Measurements from ENCODE around the gene ADAMTS12. TPM values are rescaled to one million over a fixed set of nuclear protein-coding genes. Genes with fewer than 3 reads are reported as not detected.

Gene ADAMTS12
- total and polyA plus RNA-seq, 7 experiments from 2014 or later: not detected

DNA sequence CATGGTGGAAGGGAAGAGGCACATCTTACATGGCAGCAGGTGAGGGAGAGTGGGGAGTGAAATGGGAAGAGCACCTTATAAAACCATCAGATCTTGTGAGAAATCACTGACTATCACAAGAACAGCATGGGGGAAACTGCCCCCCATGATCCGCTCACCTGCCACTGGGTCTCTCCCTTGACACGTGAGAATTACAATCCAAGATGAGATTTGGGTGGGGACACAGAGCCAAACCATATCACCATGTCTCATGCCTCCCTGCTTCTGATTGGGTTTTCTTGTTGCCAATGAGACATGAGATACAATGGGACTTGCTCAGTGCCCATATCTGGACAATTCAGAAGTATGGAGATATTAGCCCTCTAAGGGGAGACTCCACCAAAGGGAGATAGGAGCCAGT, 353.6 kb downstream of the ADAMTS12 start:
- H3K27ac ChIP-seq (ENCODE audit: low read depth, low read length): no peak overlapping the region
- ChIA-PET CTCF (no interaction called here), POLR2A (no interaction called here)
- H3K27me3 ChIP-seq (ENCODE audit: control insufficient read depth in 2 of 2, insufficient read depth in 2 of 2, low read length in 2 of 2): no peaks in the 10 kb centered on the region
- DNase-seq: no peak
- Mint-ChIP-seq H3K27me3 (peaks cover 6 to 34% (median 20%) of the 10 kb centered on the region in 5 donors), H3K9me3 (peaks cover 0 to 11% (median 2%) of the 10 kb centered on the region in 11 donors), H3K36me3 (no peaks in the 10 kb centered on the region), H3K27ac (no peak overlapping the region), H3K4me1 (no peaks in the 10 kb centered on the region), H3K4me3 (no peak overlapping the region)
- intact Hi-C loops (cut with micrococcal nuclease): no loop called here
- ATAC-seq: no peak
- H3K9me3 ChIP-seq (ENCODE audit: control insufficient read depth in 2 of 3, low read length in 3 of 3): no peaks in the 10 kb centered on the region
- no peaks in the 10 kb centered on the region for H3K4me1 ChIP-seq (ENCODE audit: control insufficient read depth in 2 of 2, insufficient read depth in 2 of 2, low read length in 2 of 2)
- no peak overlapping the region for H3K4me3 ChIP-seq (ENCODE audit: low read length)
- no peaks in the 10 kb centered on the region for H3K36me3 ChIP-seq (ENCODE audit: control insufficient read depth in 2 of 3, insufficient read depth in 3 of 3, low read length in 3 of 3)

DNA sequence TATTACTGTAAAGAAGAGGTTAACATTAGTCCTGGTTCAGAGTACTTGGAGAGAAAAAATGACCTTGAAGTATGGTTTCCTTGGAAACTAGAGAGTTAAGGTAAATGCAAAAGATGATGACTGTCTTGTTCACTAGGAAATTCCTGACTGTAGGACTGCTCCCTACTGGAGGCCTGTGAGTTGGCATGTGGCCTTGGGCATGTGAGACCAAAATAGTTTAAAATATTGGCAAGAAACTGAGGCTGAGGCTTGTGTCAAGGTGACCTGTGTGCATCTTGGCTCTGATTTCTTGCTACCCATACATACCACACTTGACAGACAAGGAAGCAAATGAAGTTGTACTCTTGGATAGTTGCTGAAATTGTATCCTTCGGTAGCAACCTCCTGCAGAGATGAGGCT, 354.6 kb downstream of the ADAMTS12 start:
- Histone ChIP-seq H3K4me1 (ENCODE audit: control insufficient read depth in 2 of 2, insufficient read depth in 2 of 2, low read length in 2 of 2) (no peaks in the 10 kb centered on the region), H3K36me3 (ENCODE audit: control insufficient read depth in 2 of 3, insufficient read depth in 3 of 3, low read length in 3 of 3) (no peaks in the 10 kb centered on the region), H3K27me3 (ENCODE audit: control insufficient read depth in 2 of 2, insufficient read depth in 2 of 2, low read length in 2 of 2) (no peaks in the 10 kb centered on the region), H3K4me3 (ENCODE audit: low read length) (no peak overlapping the region), H3K27ac (ENCODE audit: low read depth, low read length) (no peak overlapping the region), H3K9me3 (ENCODE audit: control insufficient read depth in 2 of 3, low read length in 3 of 3) (no peaks in the 10 kb centered on the region)
- Mint-ChIP-seq H3K27me3 (peaks cover 4 to 29% (median 14%) of the 10 kb centered on the region in 5 donors), H3K27ac (no peak overlapping the region), H3K36me3 (no peaks in the 10 kb centered on the region), H3K4me3 (no peak overlapping the region), H3K4me1 (no peaks in the 10 kb centered on the region), H3K9me3 (peaks cover 0 to 5% (median 0%) of the 10 kb centered on the region in 11 donors)
- DNase-seq: no peak
- POLR2A ChIA-PET: no interaction called here
- CTCF ChIA-PET: no interaction called here
- intact Hi-C loops (cut with micrococcal nuclease): no loop called here
- no peak for ATAC-seq

- ATAC-seq: no peak
- intact Hi-C loops (cut with micrococcal nuclease): no loop called here
Measured at GRCh38 chr5:33536802-33537201, 355.0 kb downstream of the ADAMTS12 start.

DNA sequence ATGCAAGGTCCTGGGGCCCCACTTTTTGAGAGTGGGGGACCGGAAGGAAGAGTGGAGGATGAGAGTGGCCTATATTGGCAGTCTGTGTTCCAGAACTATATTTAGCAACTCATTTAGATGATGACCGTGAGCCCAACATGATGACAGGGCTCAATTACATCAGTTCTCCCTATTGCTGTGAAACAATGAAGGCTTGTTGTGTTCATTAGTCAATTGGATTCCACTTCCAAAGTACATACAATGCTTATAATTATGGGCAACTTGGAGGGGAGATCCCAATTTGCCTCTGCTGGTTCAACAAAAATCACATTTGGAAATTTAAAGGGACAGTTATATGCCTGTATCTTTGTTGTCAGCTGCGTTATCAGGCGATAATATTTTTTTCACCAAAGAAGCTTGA, 360.0 kb downstream of the ADAMTS12 start:
- Mint-ChIP-seq H3K9me3 (peaks cover 0 to 4% (median 0%) of the 10 kb centered on the region in 11 donors), H3K36me3 (no peaks in the 10 kb centered on the region), H3K27me3 (peaks cover 0 to 11% (median 9%) of the 10 kb centered on the region in 5 donors), H3K27ac (no peak overlapping the region), H3K4me3 (no peak overlapping the region), H3K4me1 (no peaks in the 10 kb centered on the region)
- H3K4me1 ChIP-seq (ENCODE audit: control insufficient read depth in 2 of 2, insufficient read depth in 2 of 2, low read length in 2 of 2): no peaks in the 10 kb centered on the region
- ChIA-PET CTCF (no interaction called here), POLR2A (no interaction called here)
- no peaks in the 10 kb centered on the region for H3K27me3 ChIP-seq (ENCODE audit: control insufficient read depth in 2 of 2, insufficient read depth in 2 of 2, low read length in 2 of 2)
- intact Hi-C loops (cut with micrococcal nuclease): no loop called here
- H3K27ac ChIP-seq (ENCODE audit: low read depth, low read length): no peak overlapping the region
- H3K4me3 ChIP-seq (ENCODE audit: low read length): no peak overlapping the region
- H3K36me3 ChIP-seq (ENCODE audit: control insufficient read depth in 2 of 3, insufficient read depth in 3 of 3, low read length in 3 of 3): no peaks in the 10 kb centered on the region
- ATAC-seq: no peak
- DNase-seq: no peak
- H3K9me3 ChIP-seq (ENCODE audit: control insufficient read depth in 2 of 3, low read length in 3 of 3): no peaks in the 10 kb centered on the region

More at GRCh38 chr5:33536802-33537201, 355.0 kb downstream of the ADAMTS12 start:
- Histone ChIP-seq H3K4me3 (ENCODE audit: low read length) (no peak overlapping the region), H3K27ac (ENCODE audit: low read depth, low read length) (no peak overlapping the region), H3K9me3 (ENCODE audit: control insufficient read depth in 2 of 3, low read length in 3 of 3) (no peaks in the 10 kb centered on the region), H3K36me3 (ENCODE audit: control insufficient read depth in 2 of 3, insufficient read depth in 3 of 3, low read length in 3 of 3) (no peaks in the 10 kb centered on the region), H3K4me1 (ENCODE audit: control insufficient read depth in 2 of 2, insufficient read depth in 2 of 2, low read length in 2 of 2) (no peaks in the 10 kb centered on the region), H3K27me3 (ENCODE audit: control insufficient read depth in 2 of 2, insufficient read depth in 2 of 2, low read length in 2 of 2) (no peaks in the 10 kb centered on the region)
- ChIA-PET POLR2A (no interaction called here), CTCF (no interaction called here)
- Mint-ChIP-seq H3K4me1 (no peaks in the 10 kb centered on the region), H3K9me3 (peaks cover 0 to 5% (median 0%) of the 10 kb centered on the region in 11 donors), H3K27ac (no peak overlapping the region), H3K4me3 (no peak overlapping the region), H3K27me3 (peaks cover 4 to 27% (median 10%) of the 10 kb centered on the region in 5 donors), H3K36me3 (no peaks in the 10 kb centered on the region)
- DNase-seq: no peak

DNA sequence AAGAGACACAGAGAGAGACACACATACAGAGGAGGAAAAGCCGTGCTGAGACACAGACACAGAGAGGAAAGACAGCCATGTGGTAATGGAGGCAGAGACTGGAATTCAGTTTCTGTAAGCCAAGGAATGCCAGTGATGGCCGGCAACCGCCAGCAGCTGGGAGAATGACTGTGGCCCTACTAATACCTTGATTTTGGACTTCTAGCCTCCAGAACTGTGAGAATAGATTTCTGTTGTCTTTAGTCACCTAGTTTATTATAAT, 360.8 kb downstream of the ADAMTS12 start:
- H3K4me1 Mint-ChIP-seq: no peaks in the 10 kb centered on the region
- no peak overlapping the region for H3K4me3 Mint-ChIP-seq
- Histone ChIP-seq H3K4me3 (ENCODE audit: low read length) (no peak overlapping the region), H3K27ac (ENCODE audit: low read depth, low read length) (no peak overlapping the region), H3K27me3 (ENCODE audit: control insufficient read depth in 2 of 2, insufficient read depth in 2 of 2, low read length in 2 of 2) (no peaks in the 10 kb centered on the region), H3K36me3 (ENCODE audit: control insufficient read depth in 2 of 3, insufficient read depth in 3 of 3, low read length in 3 of 3) (no peaks in the 10 kb centered on the region), H3K9me3 (ENCODE audit: control insufficient read depth in 2 of 3, low read length in 3 of 3) (no peaks in the 10 kb centered on the region), H3K4me1 (ENCODE audit: control insufficient read depth in 2 of 2, insufficient read depth in 2 of 2, low read length in 2 of 2) (no peaks in the 10 kb centered on the region)
- H3K36me3 Mint-ChIP-seq: no peaks in the 10 kb centered on the region
- intact Hi-C loops (cut with micrococcal nuclease): no loop called here
- ChIA-PET POLR2A (no interaction called here), CTCF (no interaction called here)
- no peak overlapping the region for H3K27ac Mint-ChIP-seq
- H3K27me3 Mint-ChIP-seq: peaks cover 0 to 11% (median 4%) of the 10 kb centered on the region in 5 donors
- H3K9me3 Mint-ChIP-seq: peaks cover 0 to 4% (median 0%) of the 10 kb centered on the region in 11 donors
- DNase-seq (no peak), ATAC-seq (no peak)

- ATAC-seq (no peak), DNase-seq (no peak)
- H3K36me3 ChIP-seq (ENCODE audit: control insufficient read depth in 2 of 3, insufficient read depth in 3 of 3, low read length in 3 of 3): no peaks in the 10 kb centered on the region
- POLR2A ChIA-PET: no interaction called here
- H3K27ac ChIP-seq (ENCODE audit: low read depth, low read length): no peak overlapping the region
- intact Hi-C loops (cut with micrococcal nuclease): no loop called here
- Mint-ChIP-seq H3K27me3 (peaks cover 0 to 7% (median 4%) of the 10 kb centered on the region in 5 donors), H3K4me3 (no peak overlapping the region), H3K9me3 (peaks cover 0 to 3% (median 0%) of the 10 kb centered on the region in 11 donors), H3K36me3 (no peaks in the 10 kb centered on the region), H3K4me1 (no peaks in the 10 kb centered on the region), H3K27ac (no peak overlapping the region)
- no peaks in the 10 kb centered on the region for H3K4me1 ChIP-seq (ENCODE audit: control insufficient read depth in 2 of 2, insufficient read depth in 2 of 2, low read length in 2 of 2)
- no peak overlapping the region for H3K4me3 ChIP-seq (ENCODE audit: low read length)
- CTCF ChIA-PET: no interaction called here
- H3K27me3 ChIP-seq (ENCODE audit: control insufficient read depth in 2 of 2, insufficient read depth in 2 of 2, low read length in 2 of 2): no peaks in the 10 kb centered on the region
- H3K9me3 ChIP-seq (ENCODE audit: control insufficient read depth in 2 of 3, low read length in 3 of 3): no peaks in the 10 kb centered on the region
Measured at GRCh38 chr5:33530183-33531036, 361.4 kb downstream of the ADAMTS12 start.

GRCh38 chr5:33527696-33528095, 364.1 kb downstream of the ADAMTS12 start:
- ChIA-PET CTCF (no interaction called here), POLR2A (no interaction called here)
- no peaks in the 10 kb centered on the region for H3K4me1 Mint-ChIP-seq
- H3K27ac ChIP-seq (ENCODE audit: low read depth, low read length): no peak overlapping the region
- H3K36me3 ChIP-seq (ENCODE audit: control insufficient read depth in 2 of 3, insufficient read depth in 3 of 3, low read length in 3 of 3): no peaks in the 10 kb centered on the region
- no peaks in the 10 kb centered on the region for H3K9me3 ChIP-seq (ENCODE audit: control insufficient read depth in 2 of 3, low read length in 3 of 3)
- H3K4me1 ChIP-seq (ENCODE audit: control insufficient read depth in 2 of 2, insufficient read depth in 2 of 2, low read length in 2 of 2): no peaks in the 10 kb centered on the region
- H3K27me3 ChIP-seq (ENCODE audit: control insufficient read depth in 2 of 2, insufficient read depth in 2 of 2, low read length in 2 of 2): no peaks in the 10 kb centered on the region
- intact Hi-C loops (cut with micrococcal nuclease): no loop called here
- ATAC-seq: no peak
- no peaks in the 10 kb centered on the region for H3K9me3 Mint-ChIP-seq
- no peaks in the 10 kb centered on the region for H3K36me3 Mint-ChIP-seq
- H3K4me3 ChIP-seq (ENCODE audit: low read length): no peak overlapping the region
- no peak overlapping the region for H3K27ac Mint-ChIP-seq
- no peak for DNase-seq
- peaks cover 0 to 10% (median 4%) of the 10 kb centered on the region in 5 donors for H3K27me3 Mint-ChIP-seq
- H3K4me3 Mint-ChIP-seq: no peak overlapping the region
